Raji (cell line): ENCODE measurements around the gene OPCML.

Source experiments
- POLR2A ChIP-seq: IDR thresholded peaks from 2 replicates; pipeline ENCODE4 v1.6.1; 2011; ENCODE audit warnings: low read depth, low read length, control low read depth; ENCODE audit not compliant: insufficient read depth

The OPCML gene

GRCh38 chr11:132586801-132587200 lies 945.5 kb downstream of the OPCML start:
- no peak for TF ChIP-seq POLR2A

GRCh38 chr11:132579634-132580327 lies 952.5 kb downstream of the OPCML start:
- TF ChIP-seq POLR2A: no peak

GRCh38 chr11:132579136-132579535 lies 953.2 kb downstream of the OPCML start:
- TF ChIP-seq POLR2A: no peak

GRCh38 chr11:132578580-132578979 lies 953.7 kb downstream of the OPCML start:
- TF ChIP-seq POLR2A: no peak

- TF ChIP-seq POLR2A: no peak
Measured at GRCh38 chr11:132576706-132577105, 955.6 kb downstream of the OPCML start.

GRCh38 chr11:132564091-132564885 lies 968.0 kb downstream of the OPCML start:
- no peak for TF ChIP-seq POLR2A

- no peak for TF ChIP-seq POLR2A
Measured at GRCh38 chr11:132563050-132563449, 969.3 kb downstream of the OPCML start.

GRCh38 chr11:132561937-132562336 lies 970.4 kb downstream of the OPCML start:
- TF ChIP-seq POLR2A: no peak

GRCh38 chr11:132559331-132560036 lies 972.8 kb downstream of the OPCML start:
- TF ChIP-seq POLR2A: no peak

- TF ChIP-seq POLR2A: no peak
Measured at GRCh38 chr11:132556316-132556715, 976.0 kb downstream of the OPCML start.

- no peak for TF ChIP-seq POLR2A
Measured at GRCh38 chr11:132555617-132556016, 976.7 kb downstream of the OPCML start.

GRCh38 chr11:132551016-132551415 lies 981.3 kb downstream of the OPCML start:
- no peak for TF ChIP-seq POLR2A

- TF ChIP-seq POLR2A: no peak
Measured at GRCh38 chr11:132549561-132549960, 982.7 kb downstream of the OPCML start.

- no peak for TF ChIP-seq POLR2A
Measured at GRCh38 chr11:132549001-132549400, 983.3 kb downstream of the OPCML start.

GRCh38 chr11:132544007-132544406 lies 988.3 kb downstream of the OPCML start:
- no peak for TF ChIP-seq POLR2A

GRCh38 chr11:132541794-132542193 lies 990.5 kb downstream of the OPCML start:
- no peak for TF ChIP-seq POLR2A
